Chondrocyte (in vitro differentiated cells): Measurements from ENCODE around the gene AHNAK. TPM values are rescaled to one million over a fixed set of nuclear protein-coding genes. Genes with fewer than 3 reads are reported as not detected.
A peak's percentile ranks its signal among the peaks of the same experiment; 100 is the strongest.

ENCODE experiments used
- DNase-seq: peaks from one replicate; pipeline ENCODE4 v3.0.0; 2021; ENCODE audit warnings: mixed read lengths, low spot score
- H3K27ac Mint-ChIP-seq: one replicate; pipeline ENCODE4 v1.8.0; 2021; ENCODE audit warnings: mild to moderate bottlenecking, moderate library complexity, mixed read lengths; ENCODE audit not compliant: unreplicated experiment
- H3K27me3 Mint-ChIP-seq: 2 replicates; pipeline ENCODE4 v1.8.0; 2021; ENCODE audit warnings: low read depth, mixed read lengths
- H3K36me3 Mint-ChIP-seq: 2 replicates; pipeline ENCODE4 v1.8.0; 2021; ENCODE audit warnings: low read depth, mixed read lengths
- H3K4me1 Mint-ChIP-seq: 2 replicates; pipeline ENCODE4 v1.8.0; 2021; ENCODE audit warnings: low read depth, mild to moderate bottlenecking, mixed read lengths
- H3K4me3 Mint-ChIP-seq: one replicate; pipeline ENCODE4 v1.8.0; 2021; ENCODE audit warnings: mild to moderate bottlenecking, moderate library complexity, mixed read lengths; ENCODE audit not compliant: unreplicated experiment
- H3K9me3 Mint-ChIP-seq: 2 replicates; pipeline ENCODE4 v1.8.0; 2021; ENCODE audit warnings: low read depth, mixed read lengths
- total RNA-seq: library from RNA; stranded (reverse); gene quantifications from 3 replicates; pipeline ENCODE4 v1.2.1, GENCODE V29; 2021
- TF ChIP-seq, protein P1 (sequence below): fragments of 200-600 bp; sonication (generic); IDR thresholded peaks from 2 replicates; pipeline ENCODE4 v1.5.0; 2021; ENCODE audit warnings: antibody characterized with exemption, mild to moderate bottlenecking, moderate library complexity

Gene AHNAK
- total RNA-seq, 1 donor from 2014 or later: 514 TPM

DNA sequence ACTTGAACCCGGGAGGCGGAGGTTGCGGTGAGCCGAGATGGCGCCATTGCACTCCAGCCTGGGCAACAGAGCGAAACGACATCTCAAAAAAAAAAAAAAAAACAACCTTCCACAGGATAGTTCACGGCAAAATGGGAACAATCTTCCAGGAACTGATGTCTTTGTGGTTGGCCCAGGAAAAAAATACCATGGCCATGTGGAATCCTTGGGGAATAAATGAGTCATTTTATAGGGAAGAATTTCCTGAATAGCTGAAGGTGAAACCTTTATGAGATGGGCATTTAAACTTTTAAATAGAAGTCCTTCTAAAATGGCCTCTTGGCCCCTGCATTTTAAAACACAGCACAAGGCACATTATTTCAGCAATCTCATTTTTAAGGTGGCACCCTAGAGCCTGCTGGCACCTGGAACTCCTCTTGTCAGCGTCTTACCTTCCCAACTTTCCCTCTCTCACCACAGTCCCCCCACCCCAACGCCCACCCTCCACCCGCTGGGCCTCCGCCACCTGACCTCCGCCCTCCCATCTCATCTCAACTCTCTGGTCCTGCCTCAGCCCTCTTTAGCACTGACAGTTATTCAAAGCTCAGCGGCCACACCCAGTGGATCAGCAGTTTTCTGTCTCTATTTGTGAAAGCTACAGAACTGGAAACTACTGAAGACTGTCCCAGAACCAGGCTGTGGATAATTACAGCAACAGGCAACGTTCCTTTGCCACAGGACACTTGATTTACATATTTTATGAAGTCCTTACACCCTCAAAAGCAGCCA lies 84.7 kb downstream of the AHNAK start:
- Mint-ChIP-seq H3K4me3 (no peak overlapping the region), H3K27me3 (no peaks in the 10 kb centered on the region), H3K36me3 (peaks cover 2% of the 10 kb centered on the region), H3K4me1 (peaks cover 20% of the 10 kb centered on the region), H3K27ac (peak overlapping the region; percentile 67), H3K9me3 (no peaks in the 10 kb centered on the region)
- TF ChIP-seq, protein P1, sequence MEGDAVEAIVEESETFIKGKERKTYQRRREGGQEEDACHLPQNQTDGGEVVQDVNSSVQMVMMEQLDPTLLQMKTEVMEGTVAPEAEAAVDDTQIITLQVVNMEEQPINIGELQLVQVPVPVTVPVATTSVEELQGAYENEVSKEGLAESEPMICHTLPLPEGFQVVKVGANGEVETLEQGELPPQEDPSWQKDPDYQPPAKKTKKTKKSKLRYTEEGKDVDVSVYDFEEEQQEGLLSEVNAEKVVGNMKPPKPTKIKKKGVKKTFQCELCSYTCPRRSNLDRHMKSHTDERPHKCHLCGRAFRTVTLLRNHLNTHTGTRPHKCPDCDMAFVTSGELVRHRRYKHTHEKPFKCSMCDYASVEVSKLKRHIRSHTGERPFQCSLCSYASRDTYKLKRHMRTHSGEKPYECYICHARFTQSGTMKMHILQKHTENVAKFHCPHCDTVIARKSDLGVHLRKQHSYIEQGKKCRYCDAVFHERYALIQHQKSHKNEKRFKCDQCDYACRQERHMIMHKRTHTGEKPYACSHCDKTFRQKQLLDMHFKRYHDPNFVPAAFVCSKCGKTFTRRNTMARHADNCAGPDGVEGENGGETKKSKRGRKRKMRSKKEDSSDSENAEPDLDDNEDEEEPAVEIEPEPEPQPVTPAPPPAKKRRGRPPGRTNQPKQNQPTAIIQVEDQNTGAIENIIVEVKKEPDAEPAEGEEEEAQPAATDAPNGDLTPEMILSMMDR: no peak
- no peak for DNase-seq

DNA sequence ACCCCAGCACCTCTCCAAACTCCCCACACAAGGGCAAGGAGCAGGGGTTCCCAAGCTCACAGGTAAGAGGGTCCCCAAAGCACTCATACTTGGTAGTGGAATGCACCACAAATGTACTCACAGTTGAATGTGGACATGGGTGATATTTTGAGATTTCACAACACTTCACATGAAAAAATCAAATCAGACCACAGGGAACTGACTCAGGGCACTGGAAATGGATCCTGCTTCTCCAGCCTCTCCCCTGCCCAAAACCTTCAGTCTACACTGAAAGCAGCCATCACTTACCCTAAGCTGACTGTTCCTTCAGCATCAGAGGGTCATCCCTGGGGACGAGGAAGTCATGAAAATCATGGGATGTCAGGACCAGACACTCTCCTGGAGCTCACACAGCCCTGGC lies 87.5 kb downstream of the AHNAK start:
- DNase-seq: no peak
- TF ChIP-seq, protein P1: no peak
- H3K27ac Mint-ChIP-seq: no peak overlapping the region
- H3K27me3 Mint-ChIP-seq: no peaks in the 10 kb centered on the region
- H3K4me1 Mint-ChIP-seq: peaks cover 18% of the 10 kb centered on the region
- H3K36me3 Mint-ChIP-seq: no peaks in the 10 kb centered on the region
- peaks cover 3% of the 10 kb centered on the region for H3K9me3 Mint-ChIP-seq
- no peak overlapping the region for H3K4me3 Mint-ChIP-seq

DNA sequence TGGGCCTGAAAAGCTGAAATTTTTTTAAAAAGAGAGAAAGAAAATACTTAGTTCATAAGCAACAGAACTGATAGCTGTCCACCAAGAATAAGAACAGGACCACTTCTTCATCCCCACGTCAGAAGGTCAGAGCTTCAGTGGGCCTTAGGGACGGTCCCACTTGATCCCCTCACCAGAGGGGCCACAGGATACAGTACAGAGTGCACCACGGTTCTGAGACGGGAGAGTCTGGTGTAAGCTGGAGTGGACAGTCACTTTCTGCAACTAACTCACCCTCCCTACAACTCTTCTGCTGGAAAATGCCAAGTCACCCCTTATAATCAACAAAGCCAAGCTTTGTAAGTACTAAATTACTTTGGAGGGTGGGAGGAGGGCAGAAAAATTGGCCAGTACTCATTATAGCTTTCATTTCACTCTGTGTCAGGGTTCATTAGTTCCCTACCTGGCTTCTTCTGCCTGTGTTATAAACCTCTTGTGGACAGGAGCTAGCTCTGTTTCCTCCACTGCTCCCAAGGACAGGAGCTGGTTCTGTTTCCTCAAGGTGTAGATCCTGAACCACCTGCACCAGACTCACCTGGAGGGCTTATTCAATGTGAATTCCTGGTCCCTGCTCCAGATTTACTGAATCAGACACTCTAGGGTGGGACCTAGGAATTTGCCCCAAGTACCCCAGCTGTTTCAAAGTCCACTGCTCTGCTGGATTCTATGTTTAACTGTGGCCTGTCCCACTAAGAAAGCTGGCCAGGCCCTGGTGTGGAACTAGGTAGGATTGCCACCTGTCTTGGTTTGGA lies 88.2 kb downstream of the AHNAK start:
- peaks cover 3% of the 10 kb centered on the region for H3K9me3 Mint-ChIP-seq
- H3K27ac Mint-ChIP-seq: no peak overlapping the region

DNA sequence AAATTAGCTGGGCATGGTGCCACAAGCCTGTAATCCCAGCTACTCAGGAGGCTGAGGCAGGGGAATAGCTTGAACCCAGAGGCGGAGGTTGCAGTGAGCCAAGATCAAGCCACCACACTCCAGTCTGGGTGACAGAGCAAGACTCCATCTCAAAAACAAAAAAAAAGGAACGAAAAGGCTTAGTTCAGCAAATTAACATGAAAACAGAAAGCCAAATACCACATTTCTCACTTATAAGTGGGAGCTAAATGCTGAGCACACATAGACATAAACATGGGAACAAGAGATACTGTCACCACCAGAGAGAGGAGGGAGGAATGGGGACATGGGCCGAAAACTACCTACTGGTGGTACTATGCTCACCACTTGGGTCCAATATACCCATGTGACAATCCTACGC lies 89.1 kb downstream of the AHNAK start:
- TF ChIP-seq, protein P1: no peak
- H3K36me3 Mint-ChIP-seq: no peaks in the 10 kb centered on the region
- H3K9me3 Mint-ChIP-seq: peaks cover 3% of the 10 kb centered on the region
- no peak for DNase-seq
- H3K27ac Mint-ChIP-seq: no peak overlapping the region
- no peaks in the 10 kb centered on the region for H3K27me3 Mint-ChIP-seq
- peaks cover 17% of the 10 kb centered on the region for H3K4me1 Mint-ChIP-seq
- H3K4me3 Mint-ChIP-seq: no peak overlapping the region

More for the DNA sequence above, 88.2 kb downstream of the AHNAK start:
- Mint-ChIP-seq H3K36me3 (no peaks in the 10 kb centered on the region), H3K4me3 (no peak overlapping the region), H3K27me3 (no peaks in the 10 kb centered on the region), H3K4me1 (peaks cover 18% of the 10 kb centered on the region)
- TF ChIP-seq, protein P1: no peak
- no peak for DNase-seq

DNA sequence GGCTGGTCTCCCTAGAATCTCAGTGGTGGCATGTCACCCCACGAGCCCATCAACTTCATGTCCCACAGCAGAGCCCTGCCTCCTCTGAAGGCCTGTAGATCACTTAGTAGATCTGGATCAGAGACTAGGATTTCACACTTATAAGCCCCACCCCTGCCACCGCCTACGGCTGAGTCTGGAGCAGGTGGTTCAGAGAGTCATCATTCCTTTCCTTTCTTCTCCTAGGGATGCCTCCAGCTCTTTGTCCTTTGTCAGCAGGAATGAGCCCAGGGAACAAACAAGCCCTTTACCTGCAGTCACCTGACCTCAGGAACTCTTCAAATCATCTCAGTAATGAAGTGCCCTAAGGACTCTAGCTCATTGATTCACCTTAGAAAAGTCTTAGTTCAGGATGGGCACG lies 90.0 kb downstream of the AHNAK start:
- Mint-ChIP-seq H3K27me3 (no peaks in the 10 kb centered on the region), H3K4me3 (no peak overlapping the region), H3K27ac (no peak overlapping the region), H3K9me3 (peaks cover 3% of the 10 kb centered on the region), H3K36me3 (no peaks in the 10 kb centered on the region), H3K4me1 (peaks cover 8% of the 10 kb centered on the region)
- DNase-seq: no peak
- TF ChIP-seq, protein P1: no peak
